Measurements from ENCODE around the gene RECQL5.

DNA sequence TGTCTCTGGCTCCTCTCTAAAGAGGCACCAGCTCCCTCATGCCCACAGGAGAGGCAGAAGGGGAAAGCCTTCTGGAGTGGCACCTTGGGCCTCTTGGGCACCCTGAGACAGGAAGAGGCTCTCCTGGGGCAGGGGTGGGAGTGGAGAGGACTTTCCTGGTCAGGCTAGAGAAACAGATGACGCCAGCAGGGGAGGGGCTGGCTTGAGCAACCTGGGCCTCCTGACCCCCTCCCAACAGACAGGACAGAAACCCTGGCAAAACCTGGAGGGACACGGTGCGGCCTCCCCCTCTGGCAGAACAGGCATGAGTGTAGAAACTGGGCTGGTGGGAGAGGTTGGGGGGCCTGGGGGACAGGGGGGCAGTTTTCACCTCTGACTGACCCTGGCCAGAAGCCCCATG, 27.6 kb downstream of the RECQL5 start:
- TF ChIP-seq, protein P1, sequence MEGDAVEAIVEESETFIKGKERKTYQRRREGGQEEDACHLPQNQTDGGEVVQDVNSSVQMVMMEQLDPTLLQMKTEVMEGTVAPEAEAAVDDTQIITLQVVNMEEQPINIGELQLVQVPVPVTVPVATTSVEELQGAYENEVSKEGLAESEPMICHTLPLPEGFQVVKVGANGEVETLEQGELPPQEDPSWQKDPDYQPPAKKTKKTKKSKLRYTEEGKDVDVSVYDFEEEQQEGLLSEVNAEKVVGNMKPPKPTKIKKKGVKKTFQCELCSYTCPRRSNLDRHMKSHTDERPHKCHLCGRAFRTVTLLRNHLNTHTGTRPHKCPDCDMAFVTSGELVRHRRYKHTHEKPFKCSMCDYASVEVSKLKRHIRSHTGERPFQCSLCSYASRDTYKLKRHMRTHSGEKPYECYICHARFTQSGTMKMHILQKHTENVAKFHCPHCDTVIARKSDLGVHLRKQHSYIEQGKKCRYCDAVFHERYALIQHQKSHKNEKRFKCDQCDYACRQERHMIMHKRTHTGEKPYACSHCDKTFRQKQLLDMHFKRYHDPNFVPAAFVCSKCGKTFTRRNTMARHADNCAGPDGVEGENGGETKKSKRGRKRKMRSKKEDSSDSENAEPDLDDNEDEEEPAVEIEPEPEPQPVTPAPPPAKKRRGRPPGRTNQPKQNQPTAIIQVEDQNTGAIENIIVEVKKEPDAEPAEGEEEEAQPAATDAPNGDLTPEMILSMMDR (optimal IDR thresholded peaks at IDR 0.05 in 1 of 3, IDR thresholded peaks at IDR 0.05 in 1 of 3, conservative IDR thresholded peaks at IDR 0.05 in 1 of 3; ENCODE audit: extremely low read depth in 1 of 3, insufficient read depth in 2 of 3, low read length in 3 of 3) = no peak
- no peak for TF ChIP-seq EZH2 (IDR thresholded peaks at IDR 0.05; ENCODE audit: low read length)
